HepG2 (cell line): ENCODE data around the gene HYCC2. TPM values are rescaled to one million over a fixed set of nuclear protein-coding genes. Genes with fewer than 3 reads are reported as not detected.

Experiments
- ATAC-seq: fragments of 200-7000 bp; cut with Tn5 transposase; 3 replicates; pipeline ENCODE4 v1.9.1; 2020; ENCODE audit warnings: mild to moderate bottlenecking, moderate library complexity
- BruUV-seq: library from RNA; stranded (reverse); fragments of 400-500 nt; replicated peaks from 2 replicates; lab custom pipeline; 2021; lab: Mats Ljungman, UMichigan
- CTCF ChIA-PET: fragments of 300-600 bp; formaldehyde crosslinking; extraction: SDS; loops from one replicate; lab custom pipeline; 2021; ENCODE audit warnings: low total read pairs, inconsistent platforms, low intra/inter-chr PET ratio; lab: Yijun Ruan, JAX
- POLR2A ChIA-PET: fragments of 350-600 bp; sonication (Branson Sonifier 250); formaldehyde crosslinking; loops from one replicate; lab custom pipeline; 2020; ENCODE audit warnings: antibody characterized with exemption, inconsistent platforms; lab: Yijun Ruan, JAX
- DNase-seq: peaks from one replicate; pipeline ENCODE4 v3.0.0-alpha.2; 2015; ENCODE audit warnings: low spot score
- FAIRE-seq: peaks from 3 replicates; lab custom pipeline; 2011; peaks lifted over from hg19 to GRCh38; lab: Jason Lieb, UNC
- H2AFZ ChIP-seq: one replicate; pipeline ENCODE4 v1.6.1; 2011; ENCODE audit warnings: low read length, inconsistent platforms
- H3K27ac ChIP-seq: fragments of 300-600 bp; 3 replicates; pipeline ENCODE4 v1.8.0; 2011; ENCODE audit warnings: mixed run types, mild to moderate bottlenecking, mixed read lengths, low read length, inconsistent platforms; ENCODE audit not compliant: insufficient read depth; ENCODE audit errors: extremely low read length
- H3K27me3 ChIP-seq, 2 experiments: fragments of 200-600 bp in 1 of 2; 2 replicates in 1 of 2; 3 replicates in 1 of 2; pipeline versions ENCODE4 v1.6.0 to v1.8.0; 2011; ENCODE audit warnings: low read length in 2 of 2, mild to moderate bottlenecking in 2 of 2, moderate library complexity in 2 of 2, inconsistent platforms in 1 of 2; ENCODE audit not compliant: insufficient read depth in 2 of 2, control insufficient read depth in 1 of 2
- H3K36me3 ChIP-seq, 2 experiments: fragments of 200-600 bp in 1 of 2; replicated peaks in 1 of 2; 2 replicates in 1 of 2; 3 replicates in 1 of 2; pipeline versions ENCODE4 v1.5.1 to v1.8.0; 2011; ENCODE audit warnings: low read length in 2 of 2, inconsistent platforms in 1 of 2; ENCODE audit not compliant: insufficient read depth in 2 of 2, control insufficient read depth in 1 of 2
- H3K4me1 ChIP-seq: 2 replicates; pipeline ENCODE4 v1.5.1; 2012; ENCODE audit warnings: low read length, inconsistent platforms; ENCODE audit not compliant: insufficient read depth
- H3K4me2 ChIP-seq: 2 replicates; pipeline ENCODE4 v1.6.0; 2011; ENCODE audit warnings: low read depth, low read length, inconsistent platforms
- H3K4me3 ChIP-seq, 3 experiments: fragments of 200-600 bp in 1 of 3; sonication (generic), shearing (Covaris generic) in 1 of 3; replicated peaks in 1 of 3; 2 replicates each; pipeline ENCODE4 v1.5.1; 2011 to 2016; ENCODE audit warnings: low read length in 3 of 3, inconsistent platforms in 2 of 3, low read depth in 2 of 3, mild to moderate bottlenecking in 2 of 3, control low read depth in 1 of 3, mixed read lengths in 1 of 3; ENCODE audit not compliant: insufficient read depth in 1 of 3
- H3K79me2 ChIP-seq: one replicate; pipeline ENCODE4 v1.6.1; 2011; ENCODE audit warnings: low read length, inconsistent platforms; ENCODE audit not compliant: insufficient read depth
- H3K9ac ChIP-seq: 2 replicates; pipeline ENCODE4 v1.6.0; 2011; ENCODE audit warnings: mild to moderate bottlenecking, low read depth, low read length, inconsistent platforms; ENCODE audit not compliant: insufficient read depth
- H3K9me3 ChIP-seq: 2 replicates; pipeline ENCODE4 v1.5.1; 2012; ENCODE audit warnings: mild to moderate bottlenecking, low read length
- H4K20me1 ChIP-seq: 2 replicates; pipeline ENCODE4 v1.6.0; 2011; ENCODE audit warnings: inconsistent platforms, mild to moderate bottlenecking, low read length, moderate library complexity; ENCODE audit not compliant: insufficient read depth
- ELF4 ChIP-seq: sonication (generic); formaldehyde crosslinking; IDR thresholded peaks from 2 replicates; pipeline ENCODE4 v1.5.0; 2020; ENCODE audit warnings: missing genetic modification reagents, mild to moderate bottlenecking, moderate library complexity, borderline replicate concordance
- FIP1L1 ChIP-seq: fragments of 200-400 bp; formaldehyde crosslinking; IDR thresholded peaks from 2 replicates; pipeline ENCODE4 v1.6.1; 2018; ENCODE audit warnings: low read depth, mild to moderate bottlenecking, low read length, moderate library complexity, borderline replicate concordance; ENCODE audit not compliant: insufficient read depth
- HNRNPL ChIP-seq: fragments of 200-400 bp; formaldehyde crosslinking; IDR thresholded peaks from 2 replicates; pipeline ENCODE4 v1.6.1; 2017; ENCODE audit warnings: mild to moderate bottlenecking, low read depth, low read length
- IKZF4 ChIP-seq: sonication (generic); formaldehyde crosslinking; IDR thresholded peaks from 2 replicates; pipeline ENCODE4 v1.5.1; 2020; ENCODE audit warnings: borderline replicate concordance, mild to moderate bottlenecking, low read depth, missing genetic modification reagents; ENCODE audit errors: not compliant biosample characterization
- IRF2 ChIP-seq: IDR thresholded peaks from 2 replicates; pipeline ENCODE4 v1.6.1; 2018; ENCODE audit warnings: missing genetic modification reagents, missing compliant biosample characterization
- KLF9 ChIP-seq: IDR thresholded peaks from 2 replicates; pipeline ENCODE4 v1.6.1; 2016; ENCODE audit warnings: low read depth
- SOX6 ChIP-seq, 2 experiments: fragments of 450-650 bp in 1 of 2; sonication (generic) in 1 of 2; formaldehyde crosslinking in 1 of 2; IDR thresholded peaks; 2 replicates each; pipeline versions ENCODE4 v1.4.0 to v1.6.1; 2017 to 2020; ENCODE audit warnings: antibody characterized with exemption in 1 of 2, mild to moderate bottlenecking in 1 of 2, missing genetic modification reagents in 1 of 2
- SUZ12 ChIP-seq: fragments of 150-350 bp; IDR thresholded peaks from 2 replicates; pipeline ENCODE4 v1.6.1; 2014; ENCODE audit warnings: low read depth, low read length
- ZNF121 ChIP-seq: sonication (generic); formaldehyde crosslinking; IDR thresholded peaks from 2 replicates; pipeline ENCODE4 v1.5.0; 2020; ENCODE audit warnings: mild to moderate bottlenecking, missing genetic modification reagents
- ZNF777 ChIP-seq: sonication (generic); formaldehyde crosslinking; IDR thresholded peaks from 2 replicates; pipeline ENCODE4 v1.4.0; 2020; ENCODE audit warnings: missing genetic modification reagents
- WGBS: methylation state at CpG from one replicate; pipeline ENCODE4 v1.1.6; 2017; ENCODE audit warnings: low lambda C conversion rate; 5-methylcytosine and 5-hydroxymethylcytosine counted together
- in situ Hi-C: cut with HindIII; loops from 2 replicates; pipeline ENCODE4 v1.10.0; 2017; ENCODE audit warnings: low pct_unique_long_range_greater_than_20kb; ENCODE audit not compliant: extremely low pct_ligation_motif_present
- intact Hi-C: fragments of 100-400 bp; cut with micrococcal nuclease; formaldehyde crosslinking; loops from one replicate; pipeline ENCODE4 v1.10.0; 2022; ENCODE audit not compliant: unreplicated experiment
- polyA plus RNA-seq, 8 experiments: library from polyadenylated mRNA; depleted of rRNA in 3 of 8; stranded (reverse) in 7 of 8; unstranded in 1 of 8; fragments of >200 nt; fragmentation: Illumina TruSeq in 4 of 8; extraction: Trizol in 4 of 8; gene quantifications; 2 replicates each; pipeline versions ENCODE4 v1.2.1 to v1.2.3, GENCODE V29; 2011 to 2016; ENCODE audit warnings: low read depth in 4 of 8, missing spikeins in 1 of 8, mixed read lengths in 1 of 8; ENCODE audit not compliant: insufficient read depth in 1 of 8
- total RNA-seq, 5 experiments: library from RNA; depleted of rRNA; stranded (reverse); fragments of >200 nt; fragmentation: Illumina TruSeq; extraction: Trizol; gene quantifications; 2 replicates each; pipeline ENCODE4 v1.2.3, GENCODE V29; 2016; ENCODE audit warnings: low read depth in 1 of 5
- TF ChIP-seq, protein P1 (sequence below): sonication (generic); formaldehyde crosslinking; conservative IDR thresholded peaks from 2 replicates; pipeline ENCODE4 v1.8.0; 2022; ENCODE audit warnings: mild to moderate bottlenecking, moderate library complexity, missing genetic modification reagents
- TF ChIP-seq, protein P2 (sequence below): sonication (generic); formaldehyde crosslinking; IDR thresholded peaks from 2 replicates; pipeline ENCODE4 v1.5.1; 2020; ENCODE audit warnings: mild to moderate bottlenecking, missing genetic modification reagents
- TF ChIP-seq, protein P3 (sequence below): IDR thresholded peaks from 2 replicates; pipeline ENCODE4 v1.6.1; 2016; ENCODE audit warnings: low read depth, borderline replicate concordance
- TF ChIP-seq, protein P4 (sequence below): sonication (generic); formaldehyde crosslinking; IDR thresholded peaks from 2 replicates; pipeline ENCODE4 v1.4.0; 2020; ENCODE audit warnings: missing genetic modification reagents

Gene HYCC2
- total and polyA plus RNA-seq, 2 of the 13 experiments (the other 11 are each of a cell fraction or from before 2014, with no cell fraction given), result 4.7 to 13.9 TPM

DNA sequence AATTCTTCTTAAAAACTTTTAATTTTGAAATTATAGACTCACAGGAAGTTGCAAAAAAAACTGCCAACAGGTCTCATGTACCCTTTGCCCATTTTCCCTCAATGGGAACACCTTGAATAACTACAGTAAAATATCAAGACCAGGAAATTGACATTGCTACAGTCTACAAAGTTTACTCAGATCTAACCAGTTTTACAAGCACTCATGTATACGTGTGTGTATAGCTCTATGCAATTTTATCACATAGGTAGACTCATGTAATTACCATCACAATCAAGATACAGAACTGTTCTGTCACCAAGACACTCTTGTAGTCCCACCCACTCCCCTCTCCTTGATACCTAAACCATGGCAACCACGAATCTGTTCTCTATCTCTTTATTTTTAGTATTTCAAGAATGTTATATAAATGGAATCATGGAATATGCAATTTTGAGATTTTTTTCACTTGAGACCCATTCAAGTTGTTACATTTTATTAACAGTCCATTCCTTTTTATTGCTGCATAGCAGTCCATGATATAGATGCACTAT, 6.6 kb downstream of the HYCC2 start:
- 90% methylated on average over 2 of the region's 2 CpGs for WGBS
- no peak for TF ChIP-seq ELF4 (CRISPR knock-in tag)
- TF ChIP-seq, protein P1, sequence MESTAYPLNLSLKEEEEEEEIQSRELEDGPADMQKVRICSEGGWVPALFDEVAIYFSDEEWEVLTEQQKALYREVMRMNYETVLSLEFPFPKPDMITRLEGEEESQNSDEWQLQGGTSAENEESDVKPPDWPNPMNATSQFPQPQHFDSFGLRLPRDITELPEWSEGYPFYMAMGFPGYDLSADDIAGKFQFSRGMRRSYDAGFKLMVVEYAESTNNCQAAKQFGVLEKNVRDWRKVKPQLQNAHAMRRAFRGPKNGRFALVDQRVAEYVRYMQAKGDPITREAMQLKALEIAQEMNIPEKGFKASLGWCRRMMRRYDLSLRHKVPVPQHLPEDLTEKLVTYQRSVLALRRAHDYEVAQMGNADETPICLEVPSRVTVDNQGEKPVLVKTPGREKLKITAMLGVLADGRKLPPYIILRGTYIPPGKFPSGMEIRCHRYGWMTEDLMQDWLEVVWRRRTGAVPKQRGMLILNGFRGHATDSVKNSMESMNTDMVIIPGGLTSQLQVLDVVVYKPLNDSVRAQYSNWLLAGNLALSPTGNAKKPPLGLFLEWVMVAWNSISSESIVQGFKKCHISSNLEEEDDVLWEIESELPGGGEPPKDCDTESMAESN (CRISPR knock-in tag), result no peak
- TF ChIP-seq IKZF4 (CRISPR knock-in tag), result no peak
- no peak for TF ChIP-seq ZNF777 (CRISPR knock-in tag)
- no peak for TF ChIP-seq SOX6 (IDR thresholded peaks at IDR 0.05)
- TF ChIP-seq SOX6 (CRISPR knock-in tag; IDR thresholded peaks at IDR 0.05), result no peak
- TF ChIP-seq, protein P2, sequence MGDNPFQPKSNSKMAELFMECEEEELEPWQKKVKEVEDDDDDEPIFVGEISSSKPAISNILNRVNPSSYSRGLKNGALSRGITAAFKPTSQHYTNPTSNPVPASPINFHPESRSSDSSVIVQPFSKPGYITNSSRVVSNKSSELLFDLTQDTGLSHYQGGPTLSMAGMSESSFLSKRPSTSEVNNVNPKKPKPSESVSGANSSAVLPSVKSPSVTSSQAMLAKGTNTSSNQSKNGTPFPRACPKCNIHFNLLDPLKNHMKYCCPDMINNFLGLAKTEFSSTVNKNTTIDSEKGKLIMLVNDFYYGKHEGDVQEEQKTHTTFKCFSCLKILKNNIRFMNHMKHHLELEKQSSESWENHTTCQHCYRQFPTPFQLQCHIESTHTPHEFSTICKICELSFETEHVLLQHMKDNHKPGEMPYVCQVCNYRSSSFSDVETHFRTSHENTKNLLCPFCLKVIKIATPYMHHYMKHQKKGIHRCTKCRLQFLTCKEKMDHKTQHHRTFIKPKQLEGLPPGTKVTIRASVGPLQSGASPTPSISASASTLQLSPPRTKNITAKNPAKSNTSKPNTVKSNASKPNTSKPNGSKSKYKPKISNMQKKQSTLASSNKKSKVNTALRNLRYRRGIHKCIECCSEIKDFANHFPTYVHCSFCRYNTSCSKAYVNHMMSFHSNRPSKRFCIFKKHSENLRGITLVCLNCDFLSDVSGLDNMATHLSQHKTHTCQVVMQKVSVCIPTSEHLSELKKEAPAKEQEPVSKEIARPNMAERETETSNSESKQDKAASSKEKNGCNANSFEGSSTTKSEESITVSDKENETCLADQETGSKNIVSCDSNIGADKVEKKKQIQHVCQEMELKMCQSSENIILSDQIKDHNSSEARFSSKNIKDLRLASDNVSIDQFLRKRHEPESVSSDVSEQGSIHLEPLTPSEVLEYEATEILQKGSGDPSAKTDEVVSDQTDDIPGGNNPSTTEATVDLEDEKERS, result no peak
- no peak for TF ChIP-seq SUZ12
- TF ChIP-seq, protein P3, sequence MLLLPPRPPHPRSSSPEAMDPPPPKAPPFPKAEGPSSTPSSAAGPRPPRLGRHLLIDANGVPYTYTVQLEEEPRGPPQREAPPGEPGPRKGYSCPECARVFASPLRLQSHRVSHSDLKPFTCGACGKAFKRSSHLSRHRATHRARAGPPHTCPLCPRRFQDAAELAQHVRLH, result no peak
- no peak for TF ChIP-seq IRF2 (CRISPR knock-in tag)
- TF ChIP-seq FIP1L1, result no peak
- no peak for TF ChIP-seq KLF9
- TF ChIP-seq, protein P4, sequence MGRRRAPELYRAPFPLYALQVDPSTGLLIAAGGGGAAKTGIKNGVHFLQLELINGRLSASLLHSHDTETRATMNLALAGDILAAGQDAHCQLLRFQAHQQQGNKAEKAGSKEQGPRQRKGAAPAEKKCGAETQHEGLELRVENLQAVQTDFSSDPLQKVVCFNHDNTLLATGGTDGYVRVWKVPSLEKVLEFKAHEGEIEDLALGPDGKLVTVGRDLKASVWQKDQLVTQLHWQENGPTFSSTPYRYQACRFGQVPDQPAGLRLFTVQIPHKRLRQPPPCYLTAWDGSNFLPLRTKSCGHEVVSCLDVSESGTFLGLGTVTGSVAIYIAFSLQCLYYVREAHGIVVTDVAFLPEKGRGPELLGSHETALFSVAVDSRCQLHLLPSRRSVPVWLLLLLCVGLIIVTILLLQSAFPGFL (CRISPR knock-in tag), result no peak
- TF ChIP-seq HNRNPL, result no peak
- no peak for TF ChIP-seq ZNF121
- Histone ChIP-seq H3K4me2 (no peak overlapping the region), H3K9me3 (no peaks in the 10 kb centered on the region), H3K79me2 (peaks cover 63% of the 10 kb centered on the region), H3K27me3 (no peaks in the 10 kb centered on the region), H3K27ac (no peak overlapping the region), H4K20me1 (no peaks in the 10 kb centered on the region), H2AFZ (no peak overlapping the region), H3K4me3 (no peak overlapping the region), H3K36me3 (peaks cover 0 to 10% of the 10 kb centered on the region in 2 experiments; a peak in 2 of 5 replicates), H3K4me1 (peaks cover 33% of the 10 kb centered on the region), H3K9ac (no peak overlapping the region)
- CTCF ChIA-PET, result no interaction called here
- DNase-seq (no peak), FAIRE-seq (no peak), ATAC-seq (no peak)
- in situ Hi-C loops (loop anchor here (5.0 kb wide), 1 partner anchor 103 kb away; the partner anchor contains the start of gene ORC2), intact Hi-C loops (no loop called here)
- POLR2A ChIA-PET, result interaction anchor here (1.1 kb wide), 1 partner anchor 80 kb away, joined by 3 read pairs; no protein-coding TSS in a partner anchor
- no TSS peak for BruUV-seq
